H9 (cell line): ENCODE data around the gene TRAF6. TPM values are rescaled to one million over a fixed set of nuclear protein-coding genes. Genes with fewer than 3 reads are reported as not detected.

ENCODE experiments used
- DNase-seq: peaks from one replicate; pipeline ENCODE4 v3.0.0-alpha.2; 2017
- H2AFZ ChIP-seq: one replicate; pipeline ENCODE4 v1.6.1; 2013; ENCODE audit warnings: mild to moderate bottlenecking, low read length, control low read depth, moderate library complexity
- H2AK5ac ChIP-seq: 2 replicates; pipeline ENCODE4 v1.6.1; 2013; ENCODE audit warnings: low read length, control low read depth, mixed read lengths; ENCODE audit not compliant: insufficient read length
- H2BK120ac ChIP-seq: one replicate; pipeline ENCODE4 v1.6.1; 2013; ENCODE audit warnings: low read depth, mild to moderate bottlenecking, low read length, control low read depth, inconsistent platforms; ENCODE audit not compliant: poor library complexity, severe bottlenecking
- H2BK12ac ChIP-seq: 2 replicates; pipeline ENCODE4 v1.6.1; 2013; ENCODE audit warnings: low read length, control low read depth, mixed read lengths, low read depth; ENCODE audit not compliant: insufficient read length
- H2BK15ac ChIP-seq: 2 replicates; pipeline ENCODE4 v1.6.1; 2013; ENCODE audit warnings: low read depth, low read length, control low read depth
- H2BK20ac ChIP-seq: one replicate; pipeline ENCODE4 v1.6.1; 2013; ENCODE audit warnings: low read depth, mild to moderate bottlenecking, low read length, control low read depth, inconsistent platforms; ENCODE audit not compliant: poor library complexity, severe bottlenecking
- H2BK5ac ChIP-seq: 2 replicates; pipeline ENCODE4 v1.6.1; 2013; ENCODE audit warnings: low read length, control low read depth, mixed read lengths; ENCODE audit not compliant: insufficient read length
- H3K14ac ChIP-seq: 2 replicates; pipeline ENCODE4 v1.6.1; 2013; ENCODE audit warnings: low read length, control low read depth; ENCODE audit not compliant: insufficient read depth
- H3K18ac ChIP-seq: 2 replicates; pipeline ENCODE4 v1.6.1; 2013; ENCODE audit warnings: low read depth, mild to moderate bottlenecking, mixed read lengths, low read length, control low read depth; ENCODE audit not compliant: insufficient read length
- H3K23ac ChIP-seq: 2 replicates; pipeline ENCODE4 v1.6.1; 2013; ENCODE audit warnings: low read length, control low read depth, mixed read lengths, low read depth; ENCODE audit not compliant: insufficient read length
- H3K23me2 ChIP-seq: 2 replicates; pipeline ENCODE4 v1.6.1; 2013; ENCODE audit warnings: low read depth, mild to moderate bottlenecking, mixed read lengths, low read length, control low read depth; ENCODE audit not compliant: insufficient read length, poor library complexity, severe bottlenecking
- H3K27ac ChIP-seq: 2 replicates; pipeline ENCODE4 v1.5.1; 2013; ENCODE audit warnings: low read length, control low read depth, mixed read lengths, low read depth; ENCODE audit not compliant: insufficient read length
- H3K27me3 ChIP-seq: 2 replicates; pipeline ENCODE4 v1.6.1; 2013; ENCODE audit warnings: low read length, control low read depth, inconsistent platforms; ENCODE audit not compliant: insufficient read depth
- H3K4ac ChIP-seq: 2 replicates; pipeline ENCODE4 v1.6.1; 2013; ENCODE audit warnings: low read depth, mild to moderate bottlenecking, control low read depth, inconsistent platforms, low read length, moderate library complexity
- H3K4me1 ChIP-seq: 2 replicates; pipeline ENCODE4 v1.6.1; 2013; ENCODE audit warnings: low read length, control low read depth, inconsistent platforms; ENCODE audit not compliant: insufficient read depth
- H3K4me2 ChIP-seq: 2 replicates; pipeline ENCODE4 v1.6.1; 2013; ENCODE audit warnings: low read length, control low read depth, mixed read lengths; ENCODE audit not compliant: insufficient read length, insufficient read depth
- H3K56ac ChIP-seq: 2 replicates; pipeline ENCODE4 v1.6.1; 2013; ENCODE audit warnings: low read depth, mild to moderate bottlenecking, mixed read lengths, low read length, control low read depth; ENCODE audit not compliant: insufficient read length
- H3K79me1 ChIP-seq: 2 replicates; pipeline ENCODE4 v1.6.1; 2013; ENCODE audit warnings: low read depth, mild to moderate bottlenecking, moderate library complexity, low read length, control low read depth, inconsistent platforms; ENCODE audit not compliant: insufficient read depth, poor library complexity, severe bottlenecking
- H3K79me2 ChIP-seq: 2 replicates; pipeline ENCODE4 v1.6.1; 2013; ENCODE audit warnings: low read length, control low read depth, inconsistent platforms; ENCODE audit not compliant: insufficient read depth
- H3K9ac ChIP-seq: 2 replicates; pipeline ENCODE4 v1.6.1; 2013; ENCODE audit warnings: low read length, control low read depth, mixed read lengths; ENCODE audit not compliant: insufficient read length; ENCODE audit errors: extremely low read depth
- H3K9me3 ChIP-seq: one replicate; pipeline ENCODE4 v1.6.1; 2013; ENCODE audit warnings: low read depth, low read length, inconsistent platforms; ENCODE audit not compliant: control insufficient read depth
- H3T11ph ChIP-seq: one replicate; pipeline ENCODE4 v1.6.1; 2013; ENCODE audit warnings: mild to moderate bottlenecking, low read length, control low read depth, inconsistent platforms
- H4K20me1 ChIP-seq: one replicate; pipeline ENCODE4 v1.6.1; 2013; ENCODE audit not compliant: control insufficient read depth, insufficient read length, insufficient read depth
- H4K5ac ChIP-seq: 2 replicates; pipeline ENCODE4 v1.6.1; 2013; ENCODE audit warnings: low read depth, mild to moderate bottlenecking, mixed read lengths, low read length, control low read depth; ENCODE audit not compliant: insufficient read length
- H4K8ac ChIP-seq: replicated peaks from 2 replicates; pipeline ENCODE4 v1.6.1; 2013; ENCODE audit warnings: low read length, control low read depth, mixed read lengths, low read depth; ENCODE audit not compliant: insufficient read length
- H4K91ac ChIP-seq: 2 replicates; pipeline ENCODE4 v1.6.1; 2013; ENCODE audit warnings: low read depth, mild to moderate bottlenecking, moderate library complexity, mixed read lengths, low read length, control low read depth; ENCODE audit not compliant: insufficient read length
- H3K27ac Mint-ChIP-seq, 3 experiments: 2 replicates in 2 of 3; 3 replicates in 1 of 3; pipeline ENCODE4 v1.8.0; 2020 to 2021; ENCODE audit warnings: mixed read lengths in 3 of 3, mild to moderate bottlenecking in 1 of 3, moderate library complexity in 1 of 3
- H3K27me3 Mint-ChIP-seq: 2 replicates; pipeline ENCODE4 v1.8.0; 2021; ENCODE audit warnings: low read depth, mild to moderate bottlenecking, moderate library complexity, mixed read lengths
- H3K36me3 Mint-ChIP-seq, 3 experiments: 2 replicates in 2 of 3; 3 replicates in 1 of 3; pipeline ENCODE4 v1.8.0; 2020 to 2021; ENCODE audit warnings: low read depth in 3 of 3, mixed read lengths in 3 of 3; ENCODE audit not compliant: insufficient read depth in 1 of 3
- H3K4me1 Mint-ChIP-seq, 2 experiments: 2 replicates each; pipeline ENCODE4 v1.8.0; 2020; ENCODE audit warnings: mixed read lengths in 2 of 2
- H3K4me3 Mint-ChIP-seq, 2 experiments: 2 replicates in 1 of 2; 3 replicates in 1 of 2; pipeline ENCODE4 v1.8.0; 2020 to 2021; ENCODE audit warnings: mild to moderate bottlenecking in 2 of 2, mixed read lengths in 2 of 2, moderate library complexity in 1 of 2
- H3K9me3 Mint-ChIP-seq, 2 experiments: 2 replicates in 1 of 2; 3 replicates in 1 of 2; pipeline ENCODE4 v1.8.0; 2020; ENCODE audit warnings: mild to moderate bottlenecking in 2 of 2, mixed read lengths in 2 of 2, moderate library complexity in 1 of 2
- WGBS: extraction: QIAGEN DNeasy Blood & Tissue Kit; methylation state at CpG from one replicate; pipeline ENCODE4 v1.1.7; 2013; ENCODE audit warnings: missing lambda C conversion rate, low lambda C conversion rate, mixed read lengths; ENCODE audit not compliant: insufficient read length; ENCODE audit errors: extremely low coverage; 5-methylcytosine and 5-hydroxymethylcytosine counted together
- total RNA-seq: library from RNA; stranded (reverse); gene quantifications from 2 replicates; pipeline ENCODE4 v1.2.1, GENCODE V29; 2021
- TF ChIP-seq, protein P1 (sequence below): fragments of 200-600 bp; sonication (generic); conservative IDR thresholded peaks from 3 replicates; pipeline ENCODE4 v1.8.0; 2021; ENCODE audit warnings: antibody characterized with exemption, mild to moderate bottlenecking

TRAF6 gene
- total RNA-seq, 1 experiment from 2014 or later, result 9.9 TPM

DNA sequence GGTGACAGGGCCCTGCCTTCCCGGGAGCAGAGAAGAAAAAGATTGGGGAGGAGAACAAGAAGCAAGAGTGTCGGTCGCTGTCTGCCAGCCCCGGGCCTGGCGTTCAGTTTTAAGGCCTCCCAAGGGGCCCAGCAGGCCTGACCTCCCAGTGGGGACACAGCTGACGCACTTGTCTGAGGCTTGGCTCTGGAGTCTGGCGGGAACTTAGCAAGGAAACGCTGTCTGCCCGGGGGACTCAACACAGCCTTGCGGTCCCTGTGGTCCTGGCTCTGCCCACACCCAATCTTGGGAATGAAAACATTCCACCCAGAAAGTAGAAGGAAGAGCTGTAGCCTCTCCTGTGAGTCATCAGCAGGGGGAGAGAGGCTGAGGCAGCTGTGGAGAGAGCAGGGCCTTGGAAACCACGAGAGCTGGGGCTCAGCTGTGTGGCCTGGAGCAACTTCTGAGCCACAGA lies 54.4 kb downstream of the TRAF6 start:
- H4K20me1 ChIP-seq, result no peaks in the 10 kb centered on the region
- H3K4me2 ChIP-seq, result no peak overlapping the region
- H3T11ph ChIP-seq, result no peak overlapping the region
- no peaks in the 10 kb centered on the region; the same call in 1 of the 2 replicates for H3K27me3 Mint-ChIP-seq
- H2BK5ac ChIP-seq, result no peak overlapping the region
- H3K4me1 ChIP-seq, result no peaks in the 10 kb centered on the region; the same call in 1 of the 2 replicates
- no peak overlapping the region for H3K4me3 Mint-ChIP-seq
- no peak overlapping the region for H3K56ac ChIP-seq
- H3K79me1 ChIP-seq, result no peaks in the 10 kb centered on the region
- H2BK12ac ChIP-seq, result no peak overlapping the region
- H2AK5ac ChIP-seq, result no peak overlapping the region
- no peak overlapping the region for H3K23ac ChIP-seq
- TF ChIP-seq, protein P1, sequence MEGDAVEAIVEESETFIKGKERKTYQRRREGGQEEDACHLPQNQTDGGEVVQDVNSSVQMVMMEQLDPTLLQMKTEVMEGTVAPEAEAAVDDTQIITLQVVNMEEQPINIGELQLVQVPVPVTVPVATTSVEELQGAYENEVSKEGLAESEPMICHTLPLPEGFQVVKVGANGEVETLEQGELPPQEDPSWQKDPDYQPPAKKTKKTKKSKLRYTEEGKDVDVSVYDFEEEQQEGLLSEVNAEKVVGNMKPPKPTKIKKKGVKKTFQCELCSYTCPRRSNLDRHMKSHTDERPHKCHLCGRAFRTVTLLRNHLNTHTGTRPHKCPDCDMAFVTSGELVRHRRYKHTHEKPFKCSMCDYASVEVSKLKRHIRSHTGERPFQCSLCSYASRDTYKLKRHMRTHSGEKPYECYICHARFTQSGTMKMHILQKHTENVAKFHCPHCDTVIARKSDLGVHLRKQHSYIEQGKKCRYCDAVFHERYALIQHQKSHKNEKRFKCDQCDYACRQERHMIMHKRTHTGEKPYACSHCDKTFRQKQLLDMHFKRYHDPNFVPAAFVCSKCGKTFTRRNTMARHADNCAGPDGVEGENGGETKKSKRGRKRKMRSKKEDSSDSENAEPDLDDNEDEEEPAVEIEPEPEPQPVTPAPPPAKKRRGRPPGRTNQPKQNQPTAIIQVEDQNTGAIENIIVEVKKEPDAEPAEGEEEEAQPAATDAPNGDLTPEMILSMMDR, result no peak
- no peak overlapping the region for H4K5ac ChIP-seq
- peak overlapping the region; percentile 75; the same call in 1 of the 2 replicates for H3K14ac ChIP-seq
- peaks cover 37 to 39% of the 10 kb centered on the region in 2 experiments for H3K4me1 Mint-ChIP-seq
- peak overlapping the region; percentile 36 for H3K18ac ChIP-seq
- H3K79me2 ChIP-seq, result no peaks in the 10 kb centered on the region
- no peak overlapping the region for H3K27ac ChIP-seq
- no peak overlapping the region for H4K8ac ChIP-seq
- no peaks in the 10 kb centered on the region for H3K23me2 ChIP-seq
- no peak overlapping the region for H2BK120ac ChIP-seq
- no peak overlapping the region for H2BK15ac ChIP-seq
- H3K9me3 Mint-ChIP-seq, result no peaks in the 10 kb centered on the region
- H3K9ac ChIP-seq, result no peak overlapping the region
- no peak overlapping the region; the same call in 1 of the 2 replicates for H3K4ac ChIP-seq
- peak overlapping the region in 2 of 3 experiments; percentile 91 to 97; a peak in 4 of 7 replicates for H3K27ac Mint-ChIP-seq
- peaks cover 0 to 3% (median 0%) of the 10 kb centered on the region in 3 experiments; a peak in 1 of 7 replicates for H3K36me3 Mint-ChIP-seq
- no peak for DNase-seq
- no peak overlapping the region for H2BK20ac ChIP-seq
- no peak overlapping the region for H4K91ac ChIP-seq
- no peak overlapping the region for H2AFZ ChIP-seq
- no peaks in the 10 kb centered on the region for H3K9me3 ChIP-seq
- no peaks in the 10 kb centered on the region for H3K27me3 ChIP-seq
- WGBS, result no CpG with 5 or more reads among the region's 11 CpGs
